Measurements from ENCODE around the gene GEN1. TPM values are rescaled to one million over a fixed set of nuclear protein-coding genes. Genes with fewer than 3 reads are reported as not detected.

Gene GEN1
- polyA plus RNA-seq, 1 donor from 2014 or later = 9.4 TPM

GRCh38 chr2:17736989-17737388, 16.9 kb upstream of the GEN1 start:
- no peak for TF ChIP-seq RAD21 (conservative IDR thresholded peaks at IDR 0.05)
- TF ChIP-seq EZH2 (IDR thresholded peaks at IDR 0.05; ENCODE audit: borderline replicate concordance, insufficient read depth, low read length, poor library complexity, severe bottlenecking) = no peak
- TF ChIP-seq MXI1 (conservative IDR thresholded peaks at IDR 0.05; ENCODE audit: poor library complexity, severe bottlenecking) = no peak
- no peak for TF ChIP-seq SMC3 (conservative IDR thresholded peaks at IDR 0.05; ENCODE audit: poor library complexity)
- TF ChIP-seq POLR2AphosphoS5 (IDR thresholded peaks at IDR 0.05) = no peak
- no peak for TF ChIP-seq TAF1 (IDR thresholded peaks at IDR 0.05; ENCODE audit: low read depth)
- no peak for TF ChIP-seq EP300 (conservative IDR thresholded peaks at IDR 0.05; ENCODE audit: poor library complexity, severe bottlenecking)
- TF ChIP-seq, protein P1, sequence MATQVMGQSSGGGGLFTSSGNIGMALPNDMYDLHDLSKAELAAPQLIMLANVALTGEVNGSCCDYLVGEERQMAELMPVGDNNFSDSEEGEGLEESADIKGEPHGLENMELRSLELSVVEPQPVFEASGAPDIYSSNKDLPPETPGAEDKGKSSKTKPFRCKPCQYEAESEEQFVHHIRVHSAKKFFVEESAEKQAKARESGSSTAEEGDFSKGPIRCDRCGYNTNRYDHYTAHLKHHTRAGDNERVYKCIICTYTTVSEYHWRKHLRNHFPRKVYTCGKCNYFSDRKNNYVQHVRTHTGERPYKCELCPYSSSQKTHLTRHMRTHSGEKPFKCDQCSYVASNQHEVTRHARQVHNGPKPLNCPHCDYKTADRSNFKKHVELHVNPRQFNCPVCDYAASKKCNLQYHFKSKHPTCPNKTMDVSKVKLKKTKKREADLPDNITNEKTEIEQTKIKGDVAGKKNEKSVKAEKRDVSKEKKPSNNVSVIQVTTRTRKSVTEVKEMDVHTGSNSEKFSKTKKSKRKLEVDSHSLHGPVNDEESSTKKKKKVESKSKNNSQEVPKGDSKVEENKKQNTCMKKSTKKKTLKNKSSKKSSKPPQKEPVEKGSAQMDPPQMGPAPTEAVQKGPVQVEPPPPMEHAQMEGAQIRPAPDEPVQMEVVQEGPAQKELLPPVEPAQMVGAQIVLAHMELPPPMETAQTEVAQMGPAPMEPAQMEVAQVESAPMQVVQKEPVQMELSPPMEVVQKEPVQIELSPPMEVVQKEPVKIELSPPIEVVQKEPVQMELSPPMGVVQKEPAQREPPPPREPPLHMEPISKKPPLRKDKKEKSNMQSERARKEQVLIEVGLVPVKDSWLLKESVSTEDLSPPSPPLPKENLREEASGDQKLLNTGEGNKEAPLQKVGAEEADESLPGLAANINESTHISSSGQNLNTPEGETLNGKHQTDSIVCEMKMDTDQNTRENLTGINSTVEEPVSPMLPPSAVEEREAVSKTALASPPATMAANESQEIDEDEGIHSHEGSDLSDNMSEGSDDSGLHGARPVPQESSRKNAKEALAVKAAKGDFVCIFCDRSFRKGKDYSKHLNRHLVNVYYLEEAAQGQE (IDR thresholded peaks at IDR 0.05; ENCODE audit: borderline replicate concordance) = no peak
- TF ChIP-seq, protein P2, sequence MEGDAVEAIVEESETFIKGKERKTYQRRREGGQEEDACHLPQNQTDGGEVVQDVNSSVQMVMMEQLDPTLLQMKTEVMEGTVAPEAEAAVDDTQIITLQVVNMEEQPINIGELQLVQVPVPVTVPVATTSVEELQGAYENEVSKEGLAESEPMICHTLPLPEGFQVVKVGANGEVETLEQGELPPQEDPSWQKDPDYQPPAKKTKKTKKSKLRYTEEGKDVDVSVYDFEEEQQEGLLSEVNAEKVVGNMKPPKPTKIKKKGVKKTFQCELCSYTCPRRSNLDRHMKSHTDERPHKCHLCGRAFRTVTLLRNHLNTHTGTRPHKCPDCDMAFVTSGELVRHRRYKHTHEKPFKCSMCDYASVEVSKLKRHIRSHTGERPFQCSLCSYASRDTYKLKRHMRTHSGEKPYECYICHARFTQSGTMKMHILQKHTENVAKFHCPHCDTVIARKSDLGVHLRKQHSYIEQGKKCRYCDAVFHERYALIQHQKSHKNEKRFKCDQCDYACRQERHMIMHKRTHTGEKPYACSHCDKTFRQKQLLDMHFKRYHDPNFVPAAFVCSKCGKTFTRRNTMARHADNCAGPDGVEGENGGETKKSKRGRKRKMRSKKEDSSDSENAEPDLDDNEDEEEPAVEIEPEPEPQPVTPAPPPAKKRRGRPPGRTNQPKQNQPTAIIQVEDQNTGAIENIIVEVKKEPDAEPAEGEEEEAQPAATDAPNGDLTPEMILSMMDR (IDR thresholded peaks at IDR 0.05; ENCODE audit: poor library complexity, severe bottlenecking) = no peak
- H3K27ac ChIP-seq (ENCODE audit: low read length) = no peak overlapping the region
- H3K4me3 ChIP-seq (ENCODE audit: low read length) = no peak overlapping the region
- no peaks in the 10 kb centered on the region for H3K36me3 ChIP-seq (ENCODE audit: insufficient read depth, low read length)
- no peaks in the 10 kb centered on the region for H3K79me2 ChIP-seq (replicated peaks; ENCODE audit: insufficient read depth, low read length)
- no peaks in the 10 kb centered on the region for H3F3A ChIP-seq (ENCODE audit: insufficient read depth, low read length, poor library complexity, severe bottlenecking)
- no peak overlapping the region for H3K4me2 ChIP-seq (ENCODE audit: low read length)
- H2AFZ ChIP-seq (ENCODE audit: low read depth, low read length) = no peak overlapping the region
- H3K9ac ChIP-seq (ENCODE audit: low read length) = no peak overlapping the region
- H3K27me3 ChIP-seq (ENCODE audit: insufficient read depth, low read depth, low read length) = no peaks in the 10 kb centered on the region
- no peaks in the 10 kb centered on the region for H4K20me1 ChIP-seq (ENCODE audit: insufficient read depth)
- H3K9me3 ChIP-seq (ENCODE audit: low read length) = no peaks in the 10 kb centered on the region
- H3K9me2 ChIP-seq (ENCODE audit: insufficient read depth, low read length) = no peaks in the 10 kb centered on the region

- Histone ChIP-seq H3K9me2 (ENCODE audit: insufficient read depth, low read length) (no peaks in the 10 kb centered on the region), H3K27ac (ENCODE audit: low read length) (no peak overlapping the region), H3K9me3 (ENCODE audit: low read length) (no peaks in the 10 kb centered on the region), H3K9ac (ENCODE audit: low read length) (no peak overlapping the region), H3K27me3 (ENCODE audit: insufficient read depth, low read depth, low read length) (no peaks in the 10 kb centered on the region), H3K4me2 (ENCODE audit: low read length) (no peak overlapping the region), H3K4me3 (ENCODE audit: low read length) (no peak overlapping the region), H2AFZ (ENCODE audit: low read depth, low read length) (no peak overlapping the region), H3F3A (ENCODE audit: insufficient read depth, low read length, poor library complexity, severe bottlenecking) (no peaks in the 10 kb centered on the region), H4K20me1 (ENCODE audit: insufficient read depth) (no peaks in the 10 kb centered on the region), H3K79me2 (replicated peaks; ENCODE audit: insufficient read depth, low read length) (no peaks in the 10 kb centered on the region), H3K36me3 (ENCODE audit: insufficient read depth, low read length) (no peaks in the 10 kb centered on the region)
- TF ChIP-seq SMC3 (conservative IDR thresholded peaks at IDR 0.05; ENCODE audit: poor library complexity) = no peak
- TF ChIP-seq TAF1 (IDR thresholded peaks at IDR 0.05; ENCODE audit: low read depth) = no peak
- TF ChIP-seq EP300 (conservative IDR thresholded peaks at IDR 0.05; ENCODE audit: poor library complexity, severe bottlenecking) = no peak
- TF ChIP-seq, protein P2 (IDR thresholded peaks at IDR 0.05; ENCODE audit: poor library complexity, severe bottlenecking) = no peak
- TF ChIP-seq MXI1 (conservative IDR thresholded peaks at IDR 0.05; ENCODE audit: poor library complexity, severe bottlenecking) = no peak
- no peak for TF ChIP-seq RAD21 (conservative IDR thresholded peaks at IDR 0.05)
- TF ChIP-seq, protein P1 (IDR thresholded peaks at IDR 0.05; ENCODE audit: borderline replicate concordance) = no peak
- no peak for TF ChIP-seq EZH2 (IDR thresholded peaks at IDR 0.05; ENCODE audit: borderline replicate concordance, insufficient read depth, low read length, poor library complexity, severe bottlenecking)
- TF ChIP-seq POLR2AphosphoS5 (IDR thresholded peaks at IDR 0.05) = no peak
These were observed 13.7 kb upstream of the GEN1 start for GRCh38 chr2:17740203-17740602.

Data from neural cell (in vitro differentiated cells).